Neural cell (in vitro differentiated cells): ENCODE measurements around the gene CPNE1.

Source experiments
- EP300 ChIP-seq: fragments of 450-650 bp; conservative IDR thresholded peaks from 2 replicates; pipeline ENCODE4 v1.6.1; 2014; ENCODE audit warnings: antibody characterized with exemption, mild to moderate bottlenecking, moderate library complexity; ENCODE audit not compliant: poor library complexity, severe bottlenecking
- EZH2 ChIP-seq: fragments of 200-600, 300-800 bp; shearing (Covaris generic), sonication (generic); IDR thresholded peaks from 2 replicates; pipeline ENCODE4 v1.6.1; 2014; ENCODE audit warnings: antibody characterized with exemption, low read length, borderline replicate concordance, mild to moderate bottlenecking; ENCODE audit not compliant: insufficient read depth, poor library complexity, severe bottlenecking
- POLR2AphosphoS5 ChIP-seq: IDR thresholded peaks from 2 replicates; pipeline ENCODE4 v1.6.1; 2012
- SMC3 ChIP-seq: fragments of 450-650 bp; conservative IDR thresholded peaks from 2 replicates; pipeline ENCODE4 v1.6.1; 2014; ENCODE audit warnings: antibody characterized with exemption, mild to moderate bottlenecking, moderate library complexity; ENCODE audit not compliant: poor library complexity
- TAF1 ChIP-seq: IDR thresholded peaks from 2 replicates; pipeline ENCODE4 v1.6.1; 2012; ENCODE audit warnings: low read depth
- TF ChIP-seq, protein P1 (sequence below): fragments of 450-650 bp; IDR thresholded peaks from 2 replicates; pipeline ENCODE4 v1.5.1; 2014; ENCODE audit warnings: antibody characterized with exemption, mild to moderate bottlenecking, moderate library complexity; ENCODE audit not compliant: poor library complexity, severe bottlenecking

DNA sequence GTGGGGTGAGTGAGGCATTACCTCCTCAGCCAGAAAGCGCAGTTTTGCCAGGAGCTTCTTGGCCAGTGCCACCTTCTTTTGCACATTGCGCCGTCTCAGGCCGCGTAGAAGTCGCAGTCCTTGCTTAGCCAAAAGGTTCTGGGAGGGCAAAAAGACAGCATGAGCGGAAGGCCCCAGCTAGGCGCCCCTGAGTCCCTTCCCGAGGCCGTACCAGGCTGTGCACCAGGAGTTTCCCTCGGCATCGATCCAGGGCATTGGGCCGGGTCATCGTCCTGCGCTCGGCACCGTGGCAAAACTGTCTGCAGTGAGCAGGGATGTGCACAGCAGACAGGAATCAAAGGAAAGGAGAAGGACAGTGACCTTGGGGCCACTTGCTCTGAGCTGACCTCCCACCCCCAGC, 69.2 kb downstream of the CPNE1 start:
- TF ChIP-seq, protein P1, sequence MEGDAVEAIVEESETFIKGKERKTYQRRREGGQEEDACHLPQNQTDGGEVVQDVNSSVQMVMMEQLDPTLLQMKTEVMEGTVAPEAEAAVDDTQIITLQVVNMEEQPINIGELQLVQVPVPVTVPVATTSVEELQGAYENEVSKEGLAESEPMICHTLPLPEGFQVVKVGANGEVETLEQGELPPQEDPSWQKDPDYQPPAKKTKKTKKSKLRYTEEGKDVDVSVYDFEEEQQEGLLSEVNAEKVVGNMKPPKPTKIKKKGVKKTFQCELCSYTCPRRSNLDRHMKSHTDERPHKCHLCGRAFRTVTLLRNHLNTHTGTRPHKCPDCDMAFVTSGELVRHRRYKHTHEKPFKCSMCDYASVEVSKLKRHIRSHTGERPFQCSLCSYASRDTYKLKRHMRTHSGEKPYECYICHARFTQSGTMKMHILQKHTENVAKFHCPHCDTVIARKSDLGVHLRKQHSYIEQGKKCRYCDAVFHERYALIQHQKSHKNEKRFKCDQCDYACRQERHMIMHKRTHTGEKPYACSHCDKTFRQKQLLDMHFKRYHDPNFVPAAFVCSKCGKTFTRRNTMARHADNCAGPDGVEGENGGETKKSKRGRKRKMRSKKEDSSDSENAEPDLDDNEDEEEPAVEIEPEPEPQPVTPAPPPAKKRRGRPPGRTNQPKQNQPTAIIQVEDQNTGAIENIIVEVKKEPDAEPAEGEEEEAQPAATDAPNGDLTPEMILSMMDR: no peak
- TF ChIP-seq EP300 (no peak), TAF1 (no peak), POLR2AphosphoS5 (no peak), SMC3 (no peak), EZH2 (no peak)
